IMR-90 (cell line): ENCODE results near the gene RIN1.

Experiments used
- CTCF ChIP-seq: conservative IDR thresholded peaks from 2 replicates; pipeline ENCODE4 v1.5.1; 2012; ENCODE audit warnings: mild to moderate bottlenecking, low read depth, low read length, improper control_type of control experiment
- ELK1 ChIP-seq: fragments of 150-350 bp; IDR thresholded peaks from 2 replicates; pipeline ENCODE4 v1.6.1; 2016; ENCODE audit warnings: low read depth, mild to moderate bottlenecking, low read length, moderate library complexity, borderline replicate concordance
- MXI1 ChIP-seq: IDR thresholded peaks from 2 replicates; pipeline ENCODE4 v1.6.1; 2012; ENCODE audit warnings: low read depth, mild to moderate bottlenecking, low read length, moderate library complexity, borderline replicate concordance
- POLR2A ChIP-seq: IDR thresholded peaks from 2 replicates; pipeline ENCODE4 v1.6.1; 2012; ENCODE audit warnings: mild to moderate bottlenecking, low read depth, low read length
- RCOR1 ChIP-seq: IDR thresholded peaks from 2 replicates; pipeline ENCODE4 v1.6.1; 2012; ENCODE audit warnings: mild to moderate bottlenecking, low read length, improper control_type of control experiment; ENCODE audit not compliant: insufficient replicate concordance
- RFX5 ChIP-seq: IDR thresholded peaks from 2 replicates; pipeline ENCODE4 v1.8.0; 2012; ENCODE audit warnings: low read depth, mild to moderate bottlenecking, low read length, moderate library complexity
- USF2 ChIP-seq: fragments of 150-350 bp; IDR thresholded peaks from 2 replicates; pipeline ENCODE4 v1.6.1; 2017; ENCODE audit warnings: mild to moderate bottlenecking, antibody characterized with exemption, low read length, low read depth

- TF ChIP-seq POLR2A = no peak
- no peak for TF ChIP-seq CTCF
- TF ChIP-seq MXI1 = no peak
- TF ChIP-seq RCOR1 = no peak
- TF ChIP-seq USF2 = no peak
- TF ChIP-seq RFX5 = no peak
- no peak for TF ChIP-seq ELK1
These were observed 4.5 kb downstream of the RIN1 start for GRCh38 chr11:66331542-66332370.
